ENCODE measurements around the gene CDC42BPB. TPM values are rescaled to one million over a fixed set of nuclear protein-coding genes. Genes with fewer than 3 reads are reported as not detected.

Gene CDC42BPB
- total and polyA plus RNA-seq, 2 donors (not counting 1 experiment from before 2014, with no cell fraction given), result 44.8 to 98.3 TPM

- Histone ChIP-seq H3K9me3 (ENCODE audit: control insufficient read depth, insufficient read depth, low read depth, low read length) (no peaks in the 10 kb centered on the region), H3K9ac (ENCODE audit: insufficient read depth, low read length) (no peak overlapping the region), H3K4me3 (replicated peaks in 1 of 4; ENCODE audit: control extremely low read depth in 1 of 4, insufficient read depth in 1 of 4, low read depth in 3 of 4, low read length in 4 of 4) (no peak overlapping the region), H3K36me3 (ENCODE audit: control insufficient read depth, insufficient read depth, low read length) (peaks cover 28% of the 10 kb centered on the region), H3K4me1 (ENCODE audit: control insufficient read depth, extremely low read depth, insufficient read depth, low read length) (no peaks in the 10 kb centered on the region), H4K20me1 (ENCODE audit: control insufficient read depth, extremely low read depth, insufficient read depth, low read length) (no peaks in the 10 kb centered on the region), H3K79me2 (ENCODE audit: control insufficient read depth, insufficient read depth, low read length) (no peaks in the 10 kb centered on the region), H3K4me2 (ENCODE audit: extremely low read depth, insufficient read depth, low read length) (no peak overlapping the region), H3K27me3 (ENCODE audit: control insufficient read depth, insufficient read depth, low read length) (no peaks in the 10 kb centered on the region), H3K27ac (ENCODE audit: insufficient read depth, low read length) (no peak overlapping the region), H2AFZ (ENCODE audit: low read length) (no peak overlapping the region)
- TF ChIP-seq CTCF (conservative IDR thresholded peaks at IDR 0.05 in 1 of 2, IDR thresholded peaks at IDR 0.05 in 1 of 2; ENCODE audit: low read depth in 1 of 2, low read length in 2 of 2) (no peak), EZH2 (IDR thresholded peaks at IDR 0.05; ENCODE audit: low read length, missing control alignments) (no peak)
- no peak for DNase-seq (ENCODE audit: low read depth in 2 of 2)
Measured at GRCh38 chr14:102965282-102965681, 92.1 kb downstream of the CDC42BPB start.

GRCh38 chr14:102964152-102964730, 93.1 kb downstream of the CDC42BPB start:
- no peak overlapping the region for H3K27ac ChIP-seq (ENCODE audit: insufficient read depth, low read length)
- no peaks in the 10 kb centered on the region for H3K27me3 ChIP-seq (ENCODE audit: control insufficient read depth, insufficient read depth, low read length)
- no peaks in the 10 kb centered on the region for H3K4me1 ChIP-seq (ENCODE audit: control insufficient read depth, extremely low read depth, insufficient read depth, low read length)
- H2AFZ ChIP-seq (ENCODE audit: low read length), result no peak overlapping the region
- peaks cover 24% of the 10 kb centered on the region for H3K36me3 ChIP-seq (ENCODE audit: control insufficient read depth, insufficient read depth, low read length)
- H3K9ac ChIP-seq (ENCODE audit: insufficient read depth, low read length), result no peak overlapping the region
- H4K20me1 ChIP-seq (ENCODE audit: control insufficient read depth, extremely low read depth, insufficient read depth, low read length), result no peaks in the 10 kb centered on the region
- H3K4me2 ChIP-seq (ENCODE audit: extremely low read depth, insufficient read depth, low read length), result no peak overlapping the region
- no peak for DNase-seq (ENCODE audit: low read depth in 2 of 2)
- no peaks in the 10 kb centered on the region for H3K9me3 ChIP-seq (ENCODE audit: control insufficient read depth, insufficient read depth, low read depth, low read length)
- H3K79me2 ChIP-seq (ENCODE audit: control insufficient read depth, insufficient read depth, low read length), result no peaks in the 10 kb centered on the region
- no peak overlapping the region for H3K4me3 ChIP-seq (replicated peaks in 1 of 4; ENCODE audit: control extremely low read depth in 1 of 4, insufficient read depth in 1 of 4, low read depth in 3 of 4, low read length in 4 of 4)
- TF ChIP-seq EZH2 (IDR thresholded peaks at IDR 0.05; ENCODE audit: low read length, missing control alignments) (no peak), CTCF (conservative IDR thresholded peaks at IDR 0.05 in 1 of 2, IDR thresholded peaks at IDR 0.05 in 1 of 2; ENCODE audit: low read depth in 1 of 2, low read length in 2 of 2) (no peak)

GRCh38 chr14:102962111-102962627, 95.2 kb downstream of the CDC42BPB start:
- no peaks in the 10 kb centered on the region for H3K9me3 ChIP-seq (ENCODE audit: control insufficient read depth, insufficient read depth, low read depth, low read length)

More at GRCh38 chr14:102962111-102962627, 95.2 kb downstream of the CDC42BPB start:
- no peak for DNase-seq (ENCODE audit: low read depth in 2 of 2)
- Histone ChIP-seq H4K20me1 (ENCODE audit: control insufficient read depth, extremely low read depth, insufficient read depth, low read length) (no peaks in the 10 kb centered on the region), H3K27ac (ENCODE audit: insufficient read depth, low read length) (no peak overlapping the region), H3K9ac (ENCODE audit: insufficient read depth, low read length) (no peak overlapping the region), H3K27me3 (ENCODE audit: control insufficient read depth, insufficient read depth, low read length) (no peaks in the 10 kb centered on the region), H3K4me2 (ENCODE audit: extremely low read depth, insufficient read depth, low read length) (no peak overlapping the region), H3K36me3 (ENCODE audit: control insufficient read depth, insufficient read depth, low read length) (peaks cover 24% of the 10 kb centered on the region), H3K4me1 (ENCODE audit: control insufficient read depth, extremely low read depth, insufficient read depth, low read length) (no peaks in the 10 kb centered on the region), H3K4me3 (replicated peaks in 1 of 4; ENCODE audit: control extremely low read depth in 1 of 4, insufficient read depth in 1 of 4, low read depth in 3 of 4, low read length in 4 of 4) (no peak overlapping the region), H3K79me2 (ENCODE audit: control insufficient read depth, insufficient read depth, low read length) (no peaks in the 10 kb centered on the region), H2AFZ (ENCODE audit: low read length) (no peak overlapping the region)
- TF ChIP-seq EZH2 (IDR thresholded peaks at IDR 0.05; ENCODE audit: low read length, missing control alignments) (no peak), CTCF (conservative IDR thresholded peaks at IDR 0.05 in 1 of 2, IDR thresholded peaks at IDR 0.05 in 1 of 2; ENCODE audit: low read depth in 1 of 2, low read length in 2 of 2) (no peak)

All from fibroblast of lung (primary cell).